GM13976 (cell line): ENCODE results near the gene TPBGL.

Experiments used
- DNase-seq: peaks from one replicate; pipeline ENCODE4 v3.0.0; 2012; ENCODE audit warnings: low spot score
- CTCF ChIP-seq: IDR thresholded peaks from 2 replicates; pipeline ENCODE4 v1.5.1; 2012; ENCODE audit warnings: borderline replicate concordance, mild to moderate bottlenecking; ENCODE audit not compliant: insufficient read depth; ENCODE audit errors: extremely low read depth, missing control alignments, control extremely low read depth
- in situ Hi-C: fragments of 300-500 bp; cut with MboI; formaldehyde crosslinking; loops from one replicate; pipeline ENCODE4 v1.12.0; 2022; ENCODE audit warnings: low sequenced_read_pairs, mixed read lengths, inconsistent platforms; ENCODE audit not compliant: unreplicated experiment

TPBGL gene

GRCh38 chr11:75277991-75278790, 37.6 kb downstream of the TPBGL start:
- in situ Hi-C loops = loop anchor here (5.0 kb wide), 1 partner anchor 104 kb away; no protein-coding TSS in a partner anchor
- TF ChIP-seq CTCF = no peak

GRCh38 chr11:75279273-75279672, 38.7 kb downstream of the TPBGL start:
- in situ Hi-C loops = loop anchor here (5.0 kb wide), 1 partner anchor 103 kb away; no protein-coding TSS in a partner anchor
- no peak for DNase-seq
- TF ChIP-seq CTCF = no peak

More at GRCh38 chr11:75277991-75278790, 37.6 kb downstream of the TPBGL start:
- no peak for DNase-seq

GRCh38 chr11:75280227-75280701, 39.7 kb downstream of the TPBGL start:
- peak; percentile 84 for TF ChIP-seq CTCF
- in situ Hi-C loops = no loop called here
- peak; percentile 89 for DNase-seq

GRCh38 chr11:75280770-75281468, 40.3 kb downstream of the TPBGL start:
- in situ Hi-C loops = no loop called here
- no peak for TF ChIP-seq CTCF
- no peak for DNase-seq

- in situ Hi-C loops = no loop called here
- DNase-seq = no peak
- no peak for TF ChIP-seq CTCF
Observed at GRCh38 chr11:75281469-75282095, 41.0 kb downstream of the TPBGL start.

- no peak for TF ChIP-seq CTCF
- in situ Hi-C loops = no loop called here
- DNase-seq = no peak
Observed at GRCh38 chr11:75283391-75283931, 42.9 kb downstream of the TPBGL start.
